Gastroesophageal sphincter (tissue), 4 donors: ENCODE data around the gene GRIP2. TPM values are rescaled to one million over a fixed set of nuclear protein-coding genes. Genes with fewer than 3 reads are reported as not detected.

Experiments used
- ATAC-seq: fragments of 150-250 bp; one replicate; pipeline ENCODE4 v1.9.1; 2016; ENCODE audit warnings: mild to moderate bottlenecking, moderate library complexity
- H3K27ac ChIP-seq, 4 donors: fragments of 200-600 bp; sonication (generic) in 3 of 4; 1 replicate in 3 of 4; 2 replicates in 1 of 4; pipeline ENCODE4 v1.5.1; 2016 to 2019
- H3K27me3 ChIP-seq: fragments of 200-600 bp; sonication (generic); one replicate; pipeline ENCODE4 v1.5.1; 2019
- H3K36me3 ChIP-seq, 2 donors: fragments of 200-600 bp; sonication (generic); one replicate each; pipeline ENCODE4 v1.5.1; 2019; ENCODE audit warnings: control low read depth in 1 of 2
- H3K4me1 ChIP-seq, 3 donors: fragments of 200-600 bp; sonication (generic); 1 replicate in 2 of 3; 2 replicates in 1 of 3; pipeline ENCODE4 v1.5.1; 2016 to 2019; ENCODE audit warnings: control low read depth in 2 of 3
- H3K4me3 ChIP-seq, 2 donors: fragments of 200-600 bp; sonication (generic); one replicate each; pipeline ENCODE4 v1.5.1; 2019; ENCODE audit warnings: mild to moderate bottlenecking in 1 of 2, moderate library complexity in 1 of 2
- H3K9me3 ChIP-seq, 3 donors: fragments of 200-600 bp; sonication (generic); one replicate each; pipeline ENCODE4 v1.5.1; 2017 to 2019; ENCODE audit warnings: control low read depth in 2 of 3
- EP300 ChIP-seq: sonication (generic); formaldehyde crosslinking; IDR thresholded peaks from one replicate; pipeline ENCODE4 v1.6.1; 2017; ENCODE audit warnings: antibody characterized with exemption, mild to moderate bottlenecking
- POLR2A ChIP-seq, 2 donors: fragments of 450-650 bp; IDR thresholded peaks; one replicate each; pipeline ENCODE4 v1.6.1; 2017; ENCODE audit warnings: antibody characterized with exemption in 2 of 2, mild to moderate bottlenecking in 2 of 2, moderate library complexity in 1 of 2
- POLR2AphosphoS5 ChIP-seq: sonication (generic); formaldehyde crosslinking; IDR thresholded peaks from one replicate; pipeline ENCODE4 v1.6.1; 2017; ENCODE audit warnings: antibody characterized with exemption
- WGBS, 2 donors: methylation state at CpG; one replicate each; pipeline ENCODE4 v1.1.5; 2018; ENCODE audit warnings: low coverage in 1 of 2; 5-methylcytosine and 5-hydroxymethylcytosine counted together
- total RNA-seq, 4 donors: library from RNA; depleted of rRNA; stranded (reverse); fragments of >200 nt; gene quantifications; one replicate each; pipeline ENCODE4 v1.1.0, GENCODE V29; 2016
- TF ChIP-seq, protein P1 (sequence below), 4 experiments: fragments of 200-600 bp in 2 of 4; fragments of 450-650 bp in 2 of 4; sonication (generic) in 1 of 4; IDR thresholded peaks; one replicate each; pipeline ENCODE4 v1.5.1; 2017 to 2019; ENCODE audit warnings: antibody characterized with exemption in 4 of 4, mild to moderate bottlenecking in 2 of 4, moderate library complexity in 2 of 4

The GRIP2 gene
- total RNA-seq, 4 donors from 2014 or later = 0.27 to 1.6 (median 0.72) TPM

- H3K9me3 ChIP-seq = no peaks in the 10 kb centered on the region
- ATAC-seq = no peak
- H3K27ac ChIP-seq = no peak overlapping the region
- H3K4me3 ChIP-seq = no peak overlapping the region
- TF ChIP-seq POLR2A (IDR thresholded peaks at IDR 0.05) (no peak), EP300 (no peak), POLR2AphosphoS5 (no peak)
- TF ChIP-seq, protein P1, sequence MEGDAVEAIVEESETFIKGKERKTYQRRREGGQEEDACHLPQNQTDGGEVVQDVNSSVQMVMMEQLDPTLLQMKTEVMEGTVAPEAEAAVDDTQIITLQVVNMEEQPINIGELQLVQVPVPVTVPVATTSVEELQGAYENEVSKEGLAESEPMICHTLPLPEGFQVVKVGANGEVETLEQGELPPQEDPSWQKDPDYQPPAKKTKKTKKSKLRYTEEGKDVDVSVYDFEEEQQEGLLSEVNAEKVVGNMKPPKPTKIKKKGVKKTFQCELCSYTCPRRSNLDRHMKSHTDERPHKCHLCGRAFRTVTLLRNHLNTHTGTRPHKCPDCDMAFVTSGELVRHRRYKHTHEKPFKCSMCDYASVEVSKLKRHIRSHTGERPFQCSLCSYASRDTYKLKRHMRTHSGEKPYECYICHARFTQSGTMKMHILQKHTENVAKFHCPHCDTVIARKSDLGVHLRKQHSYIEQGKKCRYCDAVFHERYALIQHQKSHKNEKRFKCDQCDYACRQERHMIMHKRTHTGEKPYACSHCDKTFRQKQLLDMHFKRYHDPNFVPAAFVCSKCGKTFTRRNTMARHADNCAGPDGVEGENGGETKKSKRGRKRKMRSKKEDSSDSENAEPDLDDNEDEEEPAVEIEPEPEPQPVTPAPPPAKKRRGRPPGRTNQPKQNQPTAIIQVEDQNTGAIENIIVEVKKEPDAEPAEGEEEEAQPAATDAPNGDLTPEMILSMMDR (IDR thresholded peaks at IDR 0.05) = no peak
- H3K4me1 ChIP-seq = peaks cover 0 to 10% (median 4%) of the 10 kb centered on the region in 3 donors
- no CpG with 5 or more reads among the region's 5 CpGs for WGBS, 2 donors
- H3K27me3 ChIP-seq = peaks cover 27% of the 10 kb centered on the region
- no peaks in the 10 kb centered on the region for H3K36me3 ChIP-seq
Observed at GRCh38 chr3:14545251-14545635, 5.1 kb upstream of the GRIP2 start.

DNA sequence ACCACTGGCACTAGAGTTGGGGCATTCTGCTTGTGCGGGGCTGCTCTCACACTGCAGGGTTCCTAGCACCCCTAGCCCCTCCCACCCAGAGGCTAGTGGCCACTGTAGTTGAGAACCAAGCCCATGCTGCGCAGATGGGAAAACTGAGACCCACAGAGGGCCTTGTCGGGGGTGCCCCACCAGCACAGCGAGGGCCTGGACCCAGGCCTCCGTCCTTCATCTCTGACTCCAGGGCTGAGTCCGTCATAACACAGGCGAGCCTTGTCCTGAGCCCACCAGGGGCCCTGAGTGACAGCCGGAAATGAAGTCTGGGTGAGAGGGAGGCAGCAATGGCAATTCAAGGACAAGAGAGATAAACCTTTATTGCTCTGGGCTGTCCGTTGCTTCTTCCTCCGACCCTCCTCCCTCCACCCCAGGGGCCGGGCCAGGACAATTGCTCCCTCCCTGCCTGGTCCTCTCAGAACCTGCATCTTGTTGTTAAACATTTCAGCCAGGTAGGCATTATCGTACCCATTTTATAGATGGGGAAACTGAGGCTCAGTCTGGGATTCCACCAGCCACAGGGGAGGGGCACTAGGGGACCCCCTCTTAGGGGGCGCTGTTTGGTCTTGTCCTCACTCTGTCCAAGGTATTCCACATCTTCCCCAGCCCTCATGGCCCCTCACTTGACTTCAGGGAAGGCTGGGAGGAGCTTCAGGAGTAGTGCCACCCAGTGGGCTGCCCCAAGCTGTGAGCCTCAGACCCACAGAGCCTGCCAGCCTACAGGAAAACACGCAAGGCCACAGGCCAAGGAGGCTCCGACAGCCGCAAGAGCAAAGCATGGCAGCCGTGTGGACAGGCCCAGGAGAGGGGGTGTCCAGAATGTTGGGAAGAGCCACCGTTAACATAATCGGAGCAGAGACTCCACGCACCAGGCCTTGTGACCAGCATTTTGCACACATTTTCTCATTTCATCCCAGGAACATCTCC, 4.4 kb upstream of the GRIP2 start:
- no peaks in the 10 kb centered on the region for H3K9me3 ChIP-seq
- no peaks in the 10 kb centered on the region for H3K36me3 ChIP-seq
- no peak for ATAC-seq
- H3K27ac ChIP-seq = no peak overlapping the region
- no peak for TF ChIP-seq POLR2A (IDR thresholded peaks at IDR 0.05)
- TF ChIP-seq EP300 = no peak
- TF ChIP-seq, protein P1 (IDR thresholded peaks at IDR 0.05) = no peak
- no peak for TF ChIP-seq POLR2AphosphoS5
- peaks cover 0 to 10% (median 4%) of the 10 kb centered on the region in 3 donors for H3K4me1 ChIP-seq
- H3K27me3 ChIP-seq = peaks cover 28% of the 10 kb centered on the region
- no peak overlapping the region for H3K4me3 ChIP-seq
- 100% methylated on average over 2 of the region's 20 CpGs; no CpG with 5 or more reads in 1 of the 2 donors for WGBS, 2 donors

DNA sequence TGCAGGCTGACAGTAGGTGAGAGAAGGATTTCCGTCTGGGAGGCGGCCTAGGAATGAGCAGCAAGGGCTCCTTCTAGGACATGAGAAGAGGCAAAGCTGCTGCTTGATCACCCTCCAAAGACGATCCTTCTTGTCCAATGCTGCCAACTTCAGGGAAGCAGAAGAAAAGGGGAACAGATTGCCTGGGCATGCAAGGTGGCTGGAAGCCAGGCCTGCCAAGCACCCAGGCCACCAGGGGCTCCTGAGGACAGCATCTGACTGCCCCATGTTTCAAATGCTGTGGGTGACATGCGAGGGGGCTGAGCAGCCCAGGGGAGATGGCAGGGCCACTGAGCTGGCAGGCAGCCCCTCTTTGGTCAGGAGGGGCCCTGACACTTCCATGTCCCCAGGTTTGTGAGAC, 3.3 kb upstream of the GRIP2 start:
- Histone ChIP-seq H3K27ac (no peak overlapping the region), H3K36me3 (no peaks in the 10 kb centered on the region)

DNA sequence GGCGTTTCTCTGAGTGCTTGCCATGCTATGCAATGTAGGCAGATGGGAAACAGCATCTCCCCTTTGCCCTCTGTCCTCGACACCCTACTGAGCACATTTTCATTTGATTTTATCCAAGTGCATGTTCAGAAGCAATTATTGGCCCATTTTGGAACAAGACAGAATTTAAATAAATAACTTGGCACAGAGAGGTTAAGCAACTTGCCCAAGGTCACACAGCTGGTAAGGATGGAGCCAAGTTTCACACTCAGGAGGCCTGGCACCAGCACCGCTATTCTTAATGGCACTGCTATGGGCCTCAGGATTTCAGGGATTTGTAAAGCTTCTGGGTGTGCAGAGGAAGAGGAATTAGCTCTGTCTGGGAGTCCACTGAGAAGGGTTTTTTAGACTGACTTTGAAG, 2.5 kb upstream of the GRIP2 start:
- H3K4me3 ChIP-seq = no peak overlapping the region
- no peak for ATAC-seq
- TF ChIP-seq, protein P1 (IDR thresholded peaks at IDR 0.05) = no peak
- no peak for TF ChIP-seq EP300
- no peak for TF ChIP-seq POLR2A (IDR thresholded peaks at IDR 0.05)
- TF ChIP-seq POLR2AphosphoS5 = no peak
- no peaks in the 10 kb centered on the region for H3K36me3 ChIP-seq
- H3K27ac ChIP-seq = no peak overlapping the region
- 94% methylated on average over 2 of the region's 3 CpGs; no CpG with 5 or more reads in 1 of the 2 donors for WGBS, 2 donors
- no peaks in the 10 kb centered on the region for H3K9me3 ChIP-seq
- peaks cover 17% of the 10 kb centered on the region for H3K27me3 ChIP-seq
- peaks cover 0 to under 1% (median 0%) of the 10 kb centered on the region in 3 donors for H3K4me1 ChIP-seq

More for the DNA sequence above, 3.3 kb upstream of the GRIP2 start:
- TF ChIP-seq POLR2A (IDR thresholded peaks at IDR 0.05) (no peak), POLR2AphosphoS5 (no peak)
- WGBS, 2 donors = 74% methylated on average over 3 of the region's 4 CpGs; no CpG with 5 or more reads in 1 of the 2 donors
- Histone ChIP-seq H3K9me3 (no peaks in the 10 kb centered on the region), H3K4me3 (no peak overlapping the region), H3K27me3 (peaks cover 25% of the 10 kb centered on the region), H3K4me1 (peaks cover 0 to 8% (median 4%) of the 10 kb centered on the region in 3 donors)
- ATAC-seq = no peak

DNA sequence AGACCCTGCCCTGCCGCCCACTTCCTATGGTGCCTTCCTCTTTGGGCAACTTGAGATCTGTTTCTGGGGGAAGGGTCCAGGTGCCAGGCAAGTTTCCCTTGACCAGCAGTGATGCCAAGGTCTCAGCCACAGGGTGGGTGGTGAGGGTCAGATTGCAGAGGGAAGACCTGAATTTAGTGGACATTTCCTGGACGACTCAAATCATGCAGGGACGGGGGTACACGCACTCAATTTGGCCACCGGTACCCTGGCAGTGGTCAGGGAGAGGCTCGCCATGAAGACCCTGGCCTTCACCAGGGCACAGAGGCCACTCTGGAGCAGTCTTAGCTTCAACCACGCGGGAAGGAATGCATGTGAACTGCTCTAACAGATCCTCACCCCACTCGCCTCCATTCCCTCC, 1.5 kb upstream of the GRIP2 start:
- WGBS, 2 donors = 73 to 83% methylated on average over 1 to 4 of the region's 9 CpGs
- no peaks in the 10 kb centered on the region for H3K36me3 ChIP-seq
- no peaks in the 10 kb centered on the region for H3K4me1 ChIP-seq
- peaks cover 17% of the 10 kb centered on the region for H3K27me3 ChIP-seq
- H3K27ac ChIP-seq = no peak overlapping the region
- no peaks in the 10 kb centered on the region for H3K9me3 ChIP-seq
- no peak overlapping the region for H3K4me3 ChIP-seq
- ATAC-seq = no peak
- no peak for TF ChIP-seq POLR2A (IDR thresholded peaks at IDR 0.05)
- TF ChIP-seq EP300 = no peak
- TF ChIP-seq POLR2AphosphoS5 = no peak
- TF ChIP-seq, protein P1 (IDR thresholded peaks at IDR 0.05) = no peak
